AG10803 (cell line): ENCODE measurements around the gene KIAA1958.
"Not testable (repeated sequence)": the region's sequence is repeated elsewhere in the genome, so short reads cannot be mapped to it uniquely, and the experiment has no call there.

ENCODE experiments used
- DNase-seq: peaks from one replicate; pipeline ENCODE4 v3.0.0; 2010; ENCODE audit warnings: low read depth
- H3K4me3 ChIP-seq: 2 replicates; pipeline ENCODE4 v1.5.1; 2011; ENCODE audit warnings: mild to moderate bottlenecking, low read length, control low read depth
- TF ChIP-seq, protein P1 (sequence below): conservative IDR thresholded peaks from 2 replicates; pipeline ENCODE4 v1.5.1; 2011; ENCODE audit warnings: mild to moderate bottlenecking, low read length, control low read depth, inconsistent platforms

Gene KIAA1958

DNA sequence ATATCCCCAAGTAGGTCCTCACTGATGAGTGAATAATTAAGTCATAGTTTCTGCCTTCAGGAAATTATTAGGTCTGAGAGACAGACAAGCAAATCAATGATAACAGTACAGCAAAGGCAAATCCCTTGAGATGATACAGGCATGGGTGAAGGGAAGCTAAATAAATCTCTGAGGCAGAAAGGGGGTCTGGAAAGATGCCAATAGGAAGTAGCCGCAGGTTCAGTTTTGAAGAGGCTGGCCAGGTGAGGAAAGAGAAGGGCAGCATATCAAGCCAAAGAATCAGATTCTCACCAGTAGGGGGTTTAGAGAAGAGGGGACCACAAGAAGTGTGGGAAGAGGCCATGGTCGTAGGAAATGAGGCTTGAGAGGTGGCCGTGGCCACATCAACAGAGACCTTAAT lies 85.8 kb downstream of the KIAA1958 start:
- TF ChIP-seq, protein P1, sequence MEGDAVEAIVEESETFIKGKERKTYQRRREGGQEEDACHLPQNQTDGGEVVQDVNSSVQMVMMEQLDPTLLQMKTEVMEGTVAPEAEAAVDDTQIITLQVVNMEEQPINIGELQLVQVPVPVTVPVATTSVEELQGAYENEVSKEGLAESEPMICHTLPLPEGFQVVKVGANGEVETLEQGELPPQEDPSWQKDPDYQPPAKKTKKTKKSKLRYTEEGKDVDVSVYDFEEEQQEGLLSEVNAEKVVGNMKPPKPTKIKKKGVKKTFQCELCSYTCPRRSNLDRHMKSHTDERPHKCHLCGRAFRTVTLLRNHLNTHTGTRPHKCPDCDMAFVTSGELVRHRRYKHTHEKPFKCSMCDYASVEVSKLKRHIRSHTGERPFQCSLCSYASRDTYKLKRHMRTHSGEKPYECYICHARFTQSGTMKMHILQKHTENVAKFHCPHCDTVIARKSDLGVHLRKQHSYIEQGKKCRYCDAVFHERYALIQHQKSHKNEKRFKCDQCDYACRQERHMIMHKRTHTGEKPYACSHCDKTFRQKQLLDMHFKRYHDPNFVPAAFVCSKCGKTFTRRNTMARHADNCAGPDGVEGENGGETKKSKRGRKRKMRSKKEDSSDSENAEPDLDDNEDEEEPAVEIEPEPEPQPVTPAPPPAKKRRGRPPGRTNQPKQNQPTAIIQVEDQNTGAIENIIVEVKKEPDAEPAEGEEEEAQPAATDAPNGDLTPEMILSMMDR = no peak
- H3K4me3 ChIP-seq = no peak overlapping the region

GRCh38 chr9:112574008-112574407 lies 87.4 kb downstream of the KIAA1958 start:
- no peak overlapping the region for H3K4me3 ChIP-seq
- peak; percentile 28 for DNase-seq
- TF ChIP-seq, protein P1 = no peak

More for the DNA sequence above, 85.8 kb downstream of the KIAA1958 start:
- no peak for DNase-seq

DNA sequence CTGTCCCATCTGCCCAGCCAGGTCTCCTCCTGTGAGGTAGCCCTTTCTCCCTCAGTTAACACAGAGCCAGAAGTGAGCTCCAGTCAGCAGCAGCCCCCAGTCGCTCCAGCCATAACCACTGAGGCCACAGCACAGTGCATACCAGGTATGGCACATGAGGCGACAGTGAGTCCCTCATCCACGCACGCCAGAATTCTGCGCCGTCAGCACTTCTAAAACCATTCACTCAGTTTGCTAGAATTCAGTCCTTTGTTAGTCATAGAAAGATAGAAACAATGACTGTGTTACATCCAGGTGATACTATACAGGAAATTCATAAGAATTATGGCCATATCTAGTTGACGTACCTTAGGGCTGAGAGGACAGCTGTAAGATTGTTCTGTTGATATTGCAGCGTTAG lies 88.5 kb downstream of the KIAA1958 start:
- H3K4me3 ChIP-seq = no peak overlapping the region
- DNase-seq = no peak
- TF ChIP-seq, protein P1 = no peak

- H3K4me3 ChIP-seq = no peak overlapping the region
- no peak for DNase-seq
- TF ChIP-seq, protein P1 = no peak
These were observed 95.0 kb downstream of the KIAA1958 start for GRCh38 chr9:112581469-112582176.

GRCh38 chr9:112582371-112583262 lies 96.0 kb downstream of the KIAA1958 start:
- no peak overlapping the region for H3K4me3 ChIP-seq
- TF ChIP-seq, protein P1 = no peak
- DNase-seq = no peak

- TF ChIP-seq, protein P1 = no peak
- no peak overlapping the region for H3K4me3 ChIP-seq
- DNase-seq = peak; percentile 31
These were observed 100.0 kb downstream of the KIAA1958 start for GRCh38 chr9:112586599-112587155.

DNA sequence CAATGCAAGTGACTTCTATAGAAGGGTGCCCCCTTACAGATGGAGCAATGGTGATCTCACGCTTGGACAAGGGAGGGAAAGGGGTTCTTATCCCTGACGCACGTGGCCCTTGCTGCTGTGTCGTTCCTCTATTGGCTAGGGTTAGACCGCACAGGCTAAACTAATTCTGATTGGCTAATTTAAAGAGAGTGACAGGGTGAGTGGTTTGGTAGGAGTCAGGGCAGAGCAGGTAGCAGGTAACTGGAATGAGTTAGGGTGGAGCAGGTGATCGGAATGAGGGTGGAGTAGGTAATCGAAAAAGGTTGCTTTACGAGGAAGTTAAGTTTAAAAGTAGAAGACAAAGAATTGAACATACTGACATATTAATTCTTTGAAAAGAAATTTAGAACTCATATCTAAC lies 105.2 kb downstream of the KIAA1958 start:
- not testable (repeated sequence) for H3K4me3 ChIP-seq

More for the DNA sequence above, 105.2 kb downstream of the KIAA1958 start:
- not testable (repeated sequence) for DNase-seq
